ENCODE results near the gene BST1.

The BST1 gene

GRCh38 chr4:15702941-15703403, at the start of gene BST1:
TSS of gene BST1 (plus strand) at chr4:15703065. CDS start at chr4:15703145, 80 bp downstream.
- TF ChIP-seq ZNF274 (IDR thresholded peaks at IDR 0.05; ENCODE audit: low read depth, low read length) = no peak
- peak within 1 kb of the TSS; percentile 34; the same call in 1 of the 2 replicates for H3K4me3 ChIP-seq (ENCODE audit: low read length)

GRCh38 chr4:15653420-15653819, 49.4 kb upstream of the BST1 start:
- TF ChIP-seq ZNF274 (IDR thresholded peaks at IDR 0.05; ENCODE audit: low read depth, low read length) = no peak
- H3K4me3 ChIP-seq (ENCODE audit: low read length) = peak overlapping the region; percentile 93

GRCh38 chr4:15653864-15654592, 48.8 kb upstream of the BST1 start:
- TF ChIP-seq ZNF274 (IDR thresholded peaks at IDR 0.05; ENCODE audit: low read depth, low read length) = no peak

DNA sequence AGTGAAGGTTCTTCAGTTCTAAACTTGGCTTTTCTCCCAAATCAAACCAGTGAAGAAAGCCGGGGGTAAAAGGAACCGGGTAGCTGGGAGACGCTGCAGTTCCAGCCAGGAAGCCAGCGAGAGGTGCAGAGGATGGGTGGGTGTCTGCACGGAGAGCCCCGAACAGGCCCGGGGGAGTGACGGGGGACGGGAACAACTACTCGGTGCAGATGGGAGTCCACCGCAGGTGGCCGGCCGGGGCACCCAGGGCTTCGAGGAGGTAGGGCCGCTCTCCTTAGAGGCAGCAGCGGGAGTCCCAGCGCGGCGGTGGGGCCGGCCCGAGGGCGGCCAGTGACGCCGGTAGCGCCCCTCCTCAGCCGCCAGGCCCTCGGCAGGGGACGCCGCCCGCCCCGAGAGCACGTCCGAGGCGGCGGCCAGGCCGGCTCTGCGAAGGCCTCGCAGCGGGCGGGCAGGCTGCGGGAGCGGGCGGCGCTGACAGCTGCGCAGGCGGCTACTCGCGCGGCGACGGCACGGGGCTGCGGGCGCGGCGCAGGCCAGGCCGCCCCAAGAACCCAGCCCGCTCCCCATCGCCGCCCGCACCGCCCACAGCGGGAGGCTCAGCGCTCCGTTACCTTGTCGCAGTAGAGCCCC, 48.2 kb upstream of the BST1 start:
- no peak for TF ChIP-seq ZNF274 (IDR thresholded peaks at IDR 0.05; ENCODE audit: low read depth, low read length)
- H3K4me3 ChIP-seq (ENCODE audit: low read length) = peak overlapping the region; percentile 93

More at GRCh38 chr4:15653864-15654592, 48.8 kb upstream of the BST1 start:
- peak overlapping the region; percentile 93 for H3K4me3 ChIP-seq (ENCODE audit: low read length)

- H3K4me3 ChIP-seq (ENCODE audit: low read length) = peak within 1 kb of the TSS; percentile 93
- no peak for TF ChIP-seq ZNF274 (IDR thresholded peaks at IDR 0.05; ENCODE audit: low read depth, low read length)
These were observed 47.4 kb upstream of the BST1 start, which contains the start of gene FBXL5 for GRCh38 chr4:15655223-15656037. TSS of gene FBXL5 (minus strand) at chr4:15655357. CDS start at chr4:15655287, 70 bp downstream.

DNA sequence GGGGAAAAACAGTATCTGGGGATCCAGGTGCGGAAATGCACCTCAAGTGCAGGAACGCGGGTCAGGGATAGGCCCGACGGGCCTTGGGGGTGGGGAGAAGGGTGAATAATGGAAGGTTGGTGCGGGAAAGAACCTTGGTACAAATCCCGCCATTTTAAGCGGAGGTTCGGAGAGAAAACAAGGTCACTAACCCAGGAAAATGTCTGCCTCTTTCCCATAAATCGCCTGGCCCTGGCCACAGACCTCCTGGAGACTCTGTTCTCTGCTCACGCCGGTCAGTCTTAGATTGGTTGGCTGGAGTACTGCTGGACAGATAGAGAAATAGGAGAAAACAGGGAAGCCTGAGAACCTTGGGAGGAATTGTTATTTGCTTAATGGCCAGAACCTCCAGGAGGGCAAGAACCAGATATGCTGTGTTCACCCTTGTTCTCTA, 46.8 kb upstream of the BST1 start:
- H3K4me3 ChIP-seq (ENCODE audit: low read length) = peak overlapping the region; percentile 79; the same call in 1 of the 2 replicates
- TF ChIP-seq ZNF274 (IDR thresholded peaks at IDR 0.05; ENCODE audit: low read depth, low read length) = no peak

- no peak overlapping the region for H3K4me3 ChIP-seq (ENCODE audit: low read length)
- TF ChIP-seq ZNF274 (IDR thresholded peaks at IDR 0.05; ENCODE audit: low read depth, low read length) = no peak
These were observed 45.5 kb upstream of the BST1 start for GRCh38 chr4:15657366-15657765.

GRCh38 chr4:15658136-15658770, 44.6 kb upstream of the BST1 start:
- no peak overlapping the region for H3K4me3 ChIP-seq (ENCODE audit: low read length)
- TF ChIP-seq ZNF274 (IDR thresholded peaks at IDR 0.05; ENCODE audit: low read depth, low read length) = no peak

DNA sequence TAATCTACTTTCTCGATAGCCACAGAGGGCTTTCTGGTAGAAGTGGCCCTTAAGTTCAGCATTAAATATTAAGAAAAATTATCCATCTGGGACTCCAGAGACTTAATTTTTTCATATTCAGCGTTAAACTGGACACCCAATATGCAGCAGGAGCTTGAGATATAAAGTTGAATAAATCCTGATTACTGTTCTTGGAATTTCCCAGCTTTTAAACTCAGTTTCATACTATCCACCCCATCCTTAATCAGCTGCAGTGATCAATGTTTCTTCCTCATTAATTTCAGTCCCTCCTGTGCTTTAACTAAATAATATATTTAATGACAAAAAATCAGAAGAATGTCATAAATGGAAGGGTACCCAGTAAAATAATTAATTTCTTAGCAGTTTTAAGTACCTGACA, 44.1 kb upstream of the BST1 start:
- TF ChIP-seq ZNF274 (IDR thresholded peaks at IDR 0.05; ENCODE audit: low read depth, low read length) = no peak
- H3K4me3 ChIP-seq (ENCODE audit: low read length) = no peak overlapping the region

DNA sequence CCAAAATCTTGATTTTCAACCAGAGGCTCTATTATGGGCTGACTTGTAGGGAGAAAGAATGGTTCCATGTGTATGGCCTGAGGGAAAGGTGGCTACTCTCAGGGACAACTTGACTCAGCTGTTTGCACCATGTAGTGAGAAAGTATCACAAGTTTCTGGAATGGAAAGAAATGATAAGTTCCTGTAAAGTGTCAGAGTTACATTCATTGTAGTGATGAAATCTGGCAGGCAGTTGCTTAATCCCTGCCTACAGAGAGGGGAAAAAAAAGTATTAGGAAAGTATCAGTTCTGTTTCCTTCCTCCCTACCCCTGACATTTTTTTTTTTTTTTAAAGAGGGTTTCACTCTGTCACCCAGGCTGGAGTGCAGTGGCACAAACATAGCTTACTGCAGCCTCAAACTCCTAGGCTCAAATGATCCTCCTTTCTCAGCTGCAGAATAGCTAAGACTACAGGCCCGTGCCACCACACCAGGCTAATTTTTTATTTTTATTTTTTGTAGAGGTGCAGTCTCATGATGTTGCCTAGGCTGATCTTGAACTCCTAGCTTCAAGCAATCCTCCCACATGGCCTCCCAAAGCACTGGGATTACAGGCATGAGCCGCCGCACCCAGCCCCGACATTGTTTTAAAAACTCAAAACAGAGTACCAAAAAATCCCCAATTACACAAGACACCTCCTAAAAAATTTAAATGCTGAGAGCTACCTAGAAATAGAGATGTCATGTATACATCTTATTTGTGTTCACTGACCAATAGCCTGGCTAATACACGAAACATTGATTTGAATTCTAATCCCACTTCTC, 42.9 kb upstream of the BST1 start:
- H3K4me3 ChIP-seq (ENCODE audit: low read length) = no peak overlapping the region
- no peak for TF ChIP-seq ZNF274 (IDR thresholded peaks at IDR 0.05; ENCODE audit: low read depth, low read length)

GRCh38 chr4:15665753-15666365, 37.0 kb upstream of the BST1 start:
- H3K4me3 ChIP-seq (ENCODE audit: low read length) = no peak overlapping the region
- TF ChIP-seq ZNF274 (IDR thresholded peaks at IDR 0.05; ENCODE audit: low read depth, low read length) = no peak

- H3K4me3 ChIP-seq (ENCODE audit: low read length) = no peak overlapping the region
- no peak for TF ChIP-seq ZNF274 (IDR thresholded peaks at IDR 0.05; ENCODE audit: low read depth, low read length)
These were observed 35.9 kb upstream of the BST1 start for GRCh38 chr4:15667006-15667405.
